ENCODE data around the gene PPP1R15A. TPM values are rescaled to one million over a fixed set of nuclear protein-coding genes. Genes with fewer than 3 reads are reported as not detected.
"Not testable (repeated sequence)": the region's sequence is repeated elsewhere in the genome, so short reads cannot be mapped to it uniquely, and the experiment has no call there.

Gene PPP1R15A
- total RNA-seq, 2 experiments from 2014 or later = 49.7 to 52.0 TPM

- H3K36me3 Mint-ChIP-seq = no peaks in the 10 kb centered on the region
- intact Hi-C loops (cut with micrococcal nuclease) = no loop called here
Observed at GRCh38 chr19:48841047-48841446, 31.2 kb upstream of the PPP1R15A start.

GRCh38 chr19:48841571-48841970 is 30.6 kb upstream of the PPP1R15A start:
- DNase-seq = no peak
- H3K4me1 Mint-ChIP-seq (ENCODE audit: low read depth) = peaks cover 5% of the 10 kb centered on the region
- H3K36me3 Mint-ChIP-seq = no peaks in the 10 kb centered on the region
- CTCF ChIA-PET = interaction anchor here (0.6 to 6.7 kb wide), 17 partner anchors 12 to 166 kb away, joined by 3 to 149 read pairs (median 6); partner anchors contain the start of gene PPP1R15A
- no peak overlapping the region for H3K27ac Mint-ChIP-seq
- no peak overlapping the region for H3K4me3 Mint-ChIP-seq
- peaks cover 3% of the 10 kb centered on the region for H3K27me3 Mint-ChIP-seq
- POLR2A ChIA-PET = no interaction called here
- intact Hi-C loops (cut with micrococcal nuclease) = no loop called here
- no peaks in the 10 kb centered on the region for H3K9me3 Mint-ChIP-seq

More at GRCh38 chr19:48841047-48841446, 31.2 kb upstream of the PPP1R15A start:
- Mint-ChIP-seq H3K4me3 (no peak overlapping the region), H3K27me3 (peaks cover 5% of the 10 kb centered on the region), H3K4me1 (ENCODE audit: low read depth) (peaks cover 9% of the 10 kb centered on the region), H3K27ac (no peak overlapping the region), H3K9me3 (no peaks in the 10 kb centered on the region)
- ChIA-PET POLR2A (no interaction called here), CTCF (interaction anchor here (0.6 to 6.7 kb wide), 8 partner anchors 11 to 166 kb away, joined by 5 to 149 read pairs (median 20); no protein-coding TSS in a partner anchor)
- DNase-seq = no peak

GRCh38 chr19:48842789-48843162 is 29.4 kb upstream of the PPP1R15A start:
- Mint-ChIP-seq H3K27me3 (no peaks in the 10 kb centered on the region), H3K27ac (no peak overlapping the region), H3K36me3 (no peaks in the 10 kb centered on the region), H3K4me3 (no peak overlapping the region), H3K9me3 (no peaks in the 10 kb centered on the region), H3K4me1 (ENCODE audit: low read depth) (no peaks in the 10 kb centered on the region)
- ChIA-PET CTCF (interaction anchor here (0.6 to 6.7 kb wide), 38 partner anchors 9 to 410 kb away, joined by 3 to 149 read pairs (median 5); partner anchors contain the start of genes BCAT2, CA11, GYS1 and RASIP1), POLR2A (interaction anchor here (0.6 to 1.2 kb wide), 2 partner anchors 16 to 60 kb away, joined by 3 to 5 read pairs; no protein-coding TSS in a partner anchor)
- peak; percentile 47 for DNase-seq
- intact Hi-C loops (cut with micrococcal nuclease) = loop anchor here (1.0 kb wide), 1 partner anchor 54 kb away; no protein-coding TSS in a partner anchor

- no peak for DNase-seq
- Mint-ChIP-seq H3K36me3 (no peaks in the 10 kb centered on the region), H3K4me3 (no peak overlapping the region), H3K4me1 (ENCODE audit: low read depth) (no peaks in the 10 kb centered on the region), H3K27ac (no peak overlapping the region), H3K27me3 (no peaks in the 10 kb centered on the region), H3K9me3 (no peaks in the 10 kb centered on the region)
- ChIA-PET POLR2A (interaction anchor here (1.0 kb wide), 1 partner anchor 27 kb away, joined by 4 read pairs; the partner anchor contains the start of gene PPP1R15A), CTCF (interaction anchor here (0.6 to 6.7 kb wide), 10 partner anchors 8 to 352 kb away, joined by 3 to 149 read pairs (median 6); partner anchors contain the start of genes HSD17B14 and RUVBL2)
- intact Hi-C loops (cut with micrococcal nuclease) = no loop called here
Observed at GRCh38 chr19:48844472-48844871, 27.7 kb upstream of the PPP1R15A start.

GRCh38 chr19:48845384-48845783 is 26.8 kb upstream of the PPP1R15A start:
- no peak overlapping the region for H3K27ac Mint-ChIP-seq
- DNase-seq = no peak
- CTCF ChIA-PET = interaction anchor here (0.6 to 6.7 kb wide), 5 partner anchors 9 to 125 kb away, joined by 3 to 149 read pairs (median 5); partner anchors contain the start of gene HSD17B14
- H3K36me3 Mint-ChIP-seq = no peaks in the 10 kb centered on the region
- POLR2A ChIA-PET = no interaction called here
- H3K4me1 Mint-ChIP-seq (ENCODE audit: low read depth) = no peaks in the 10 kb centered on the region
- no peaks in the 10 kb centered on the region for H3K27me3 Mint-ChIP-seq
- intact Hi-C loops (cut with micrococcal nuclease) = no loop called here
- no peaks in the 10 kb centered on the region for H3K9me3 Mint-ChIP-seq
- no peak overlapping the region for H3K4me3 Mint-ChIP-seq

- intact Hi-C loops (cut with micrococcal nuclease); H3K27ac Mint-ChIP-seq; H3K36me3 Mint-ChIP-seq; H3K9me3 Mint-ChIP-seq; H3K4me1 Mint-ChIP-seq (ENCODE audit: low read depth); H3K4me3 Mint-ChIP-seq; DNase-seq; POLR2A ChIA-PET; H3K27me3 Mint-ChIP-seq: not testable (repeated sequence)
- CTCF ChIA-PET = interaction anchor here (0.6 to 1.3 kb wide), 3 partner anchors 51 to 193 kb away, joined by 4 read pairs; no protein-coding TSS in a partner anchor
Observed at GRCh38 chr19:48846659-48847058, 25.6 kb upstream of the PPP1R15A start.

- DNase-seq = no peak
- intact Hi-C loops (cut with micrococcal nuclease) = no loop called here
- CTCF ChIA-PET = interaction anchor here (1.1 to 2.5 kb wide), 2 partner anchors 9 to 57 kb away, joined by 3 to 13 read pairs; no protein-coding TSS in a partner anchor
- H3K27me3 Mint-ChIP-seq = no peaks in the 10 kb centered on the region
- no peaks in the 10 kb centered on the region for H3K4me1 Mint-ChIP-seq (ENCODE audit: low read depth)
- no peaks in the 10 kb centered on the region for H3K9me3 Mint-ChIP-seq
- H3K36me3 Mint-ChIP-seq = no peaks in the 10 kb centered on the region
- H3K4me3 Mint-ChIP-seq = no peak overlapping the region
- H3K27ac Mint-ChIP-seq = no peak overlapping the region
- POLR2A ChIA-PET = interaction anchor here (1.4 kb wide), 1 partner anchor 20 kb away, joined by 3 read pairs; the partner anchor contains the start of gene PPP1R15A
Observed at GRCh38 chr19:48852292-48852691, 19.9 kb upstream of the PPP1R15A start.

GRCh38 chr19:48853483-48853882 is 18.7 kb upstream of the PPP1R15A start:
- Mint-ChIP-seq H3K4me3 (no peak overlapping the region), H3K27me3 (no peaks in the 10 kb centered on the region), H3K27ac (no peak overlapping the region), H3K36me3 (no peaks in the 10 kb centered on the region), H3K4me1 (ENCODE audit: low read depth) (no peaks in the 10 kb centered on the region), H3K9me3 (no peaks in the 10 kb centered on the region)
- DNase-seq = no peak
- POLR2A ChIA-PET = interaction anchor here (0.6 kb wide), 1 partner anchor 140 kb away, joined by 3 read pairs; the partner anchor contains the start of gene RUVBL2
- intact Hi-C loops (cut with micrococcal nuclease) = no loop called here
- CTCF ChIA-PET = interaction anchor here (1.5 to 2.5 kb wide), 2 partner anchors 10 to 117 kb away, joined by 4 to 13 read pairs; no protein-coding TSS in a partner anchor

- H3K4me1 Mint-ChIP-seq (ENCODE audit: low read depth) = peaks cover 1% of the 10 kb centered on the region
Observed at GRCh38 chr19:48854103-48854502, 18.1 kb upstream of the PPP1R15A start.

GRCh38 chr19:48856921-48857320 is 15.3 kb upstream of the PPP1R15A start:
- CTCF ChIA-PET = interaction anchor here (5.1 kb wide), 1 partner anchor 15 kb away, joined by 26 read pairs; no protein-coding TSS in a partner anchor

More at GRCh38 chr19:48854103-48854502, 18.1 kb upstream of the PPP1R15A start:
- POLR2A ChIA-PET = no interaction called here
- intact Hi-C loops (cut with micrococcal nuclease) = no loop called here
- Mint-ChIP-seq H3K9me3 (no peaks in the 10 kb centered on the region), H3K4me3 (no peak overlapping the region), H3K27ac (no peak overlapping the region), H3K27me3 (no peaks in the 10 kb centered on the region), H3K36me3 (no peaks in the 10 kb centered on the region)
- CTCF ChIA-PET = interaction anchor here (0.8 to 5.1 kb wide), 3 partner anchors 12 to 117 kb away, joined by 3 to 26 read pairs (median 4); partner anchors contain the start of gene PPP1R15A
- DNase-seq = no peak

GRCh38 chr19:48858984-48859710 is 13.1 kb upstream of the PPP1R15A start:
- peak; percentile 90 for DNase-seq
- CTCF ChIA-PET = interaction anchor here (5.1 kb wide), 1 partner anchor 17 kb away, joined by 26 read pairs; no protein-coding TSS in a partner anchor
- no peaks in the 10 kb centered on the region for H3K9me3 Mint-ChIP-seq
- POLR2A ChIA-PET = interaction anchor here (0.6 to 2.0 kb wide), 4 partner anchors 13 to 135 kb away, joined by 3 to 5 read pairs (median 5); partner anchors contain the start of gene PPP1R15A
- peak overlapping the region; percentile 80 for H3K27ac Mint-ChIP-seq
- intact Hi-C loops (cut with micrococcal nuclease) = loop anchor here (5.0 kb wide), 1 partner anchor 108 kb away; the partner anchor contains the start of gene FTL
- H3K4me1 Mint-ChIP-seq (ENCODE audit: low read depth) = peaks cover 3% of the 10 kb centered on the region
- peak overlapping the region; percentile 95 for H3K4me3 Mint-ChIP-seq
- H3K27me3 Mint-ChIP-seq = no peaks in the 10 kb centered on the region
- H3K36me3 Mint-ChIP-seq = no peaks in the 10 kb centered on the region

More at GRCh38 chr19:48856921-48857320, 15.3 kb upstream of the PPP1R15A start:
- no peaks in the 10 kb centered on the region for H3K36me3 Mint-ChIP-seq
- peaks cover 3% of the 10 kb centered on the region for H3K4me1 Mint-ChIP-seq (ENCODE audit: low read depth)
- intact Hi-C loops (cut with micrococcal nuclease) = loop anchor here (5.0 kb wide), 1 partner anchor 110 kb away; the partner anchor contains the start of gene FTL
- no peak overlapping the region for H3K27ac Mint-ChIP-seq
- H3K4me3 Mint-ChIP-seq = no peak overlapping the region
- no peak for DNase-seq
- no peaks in the 10 kb centered on the region for H3K27me3 Mint-ChIP-seq
- POLR2A ChIA-PET = interaction anchor here (2.0 kb wide), 1 partner anchor 15 kb away, joined by 5 read pairs; the partner anchor contains the start of gene PPP1R15A
- H3K9me3 Mint-ChIP-seq = no peaks in the 10 kb centered on the region

Measured in activated CD4-positive, alpha-beta memory T cell treated with anti-CD3 and anti-CD28 coated beads for 36 hours (primary cell).